HEK293 (cell line): ENCODE results near the gene FAM180A.

Experiments used
- CTCF ChIA-PET: fragments of 350-600 bp; formaldehyde crosslinking; extraction: SDS; loops from one replicate; lab custom pipeline; 2021; ENCODE audit warnings: antibody characterized with exemption; lab: Yijun Ruan, JAX
- POLR2A ChIA-PET: fragments of 300-600 bp; formaldehyde crosslinking; extraction: SDS; loops from one replicate; lab custom pipeline; 2020; ENCODE audit warnings: antibody characterized with exemption, inconsistent platforms; lab: Yijun Ruan, JAX
- H3K27ac ChIP-seq: fragments of 200-500 bp; sonication (Bioruptor generic); 2 replicates; pipeline ENCODE4 v1.5.1; 2014; ENCODE audit warnings: low read depth, low read length, control low read depth, inconsistent platforms; ENCODE audit errors: extremely low read depth
- H3K36me3 ChIP-seq, 2 experiments: fragments of 200-500 bp in 1 of 2; sonication (Bioruptor generic) in 1 of 2; 1 replicate in 1 of 2; 2 replicates in 1 of 2; pipeline ENCODE4 v1.5.1; 2014 to 2017; ENCODE audit warnings: inconsistent platforms in 2 of 2, low read length in 2 of 2; ENCODE audit not compliant: control insufficient read depth in 2 of 2, insufficient read depth in 1 of 2
- H3K4me1 ChIP-seq: fragments of 200-500 bp; sonication (Bioruptor generic); 2 replicates; pipeline ENCODE4 v1.5.1; 2014; ENCODE audit warnings: mild to moderate bottlenecking, low read length, inconsistent platforms; ENCODE audit not compliant: control insufficient read depth, insufficient read depth
- H3K4me3 ChIP-seq: 2 replicates; pipeline ENCODE4 v1.5.1; 2011; ENCODE audit warnings: low read depth, mild to moderate bottlenecking, control low read depth, low read length, moderate library complexity
- H3K9me3 ChIP-seq: fragments of 200-500 bp; sonication (Bioruptor generic); 2 replicates; pipeline ENCODE4 v1.5.1; 2014; ENCODE audit warnings: low read depth, low read length, inconsistent platforms; ENCODE audit not compliant: control insufficient read depth, insufficient read depth
- GLIS1 ChIP-seq: fragments of 450-650 bp; formaldehyde crosslinking; IDR thresholded peaks from 2 replicates; pipeline ENCODE4 v1.5.1; 2016; ENCODE audit warnings: missing biosample characterization, missing genetic modification characterization
- IKZF3 ChIP-seq: fragments of 450-650 bp; IDR thresholded peaks from 2 replicates; pipeline ENCODE4 v1.5.0; 2018; ENCODE audit warnings: missing biosample characterization, mild to moderate bottlenecking, missing genetic modification characterization, moderate library complexity
- KLF8 ChIP-seq: fragments of 450-650 bp; formaldehyde crosslinking; IDR thresholded peaks from 2 replicates; pipeline ENCODE4 v1.5.1; 2016; ENCODE audit warnings: missing biosample characterization, missing genetic modification characterization
- ZBTB20 ChIP-seq: fragments of 450-650 bp; formaldehyde crosslinking; IDR thresholded peaks from 2 replicates; pipeline ENCODE4 v1.5.1; 2016; ENCODE audit warnings: missing biosample characterization, missing genetic modification characterization
- ZNF132 ChIP-seq: fragments of 450-650 bp; formaldehyde crosslinking; IDR thresholded peaks from 2 replicates; pipeline ENCODE4 v1.5.1; 2017; ENCODE audit warnings: missing biosample characterization, missing genetic modification characterization, borderline replicate concordance
- ZNF146 ChIP-seq: fragments of 450-650 bp; formaldehyde crosslinking; IDR thresholded peaks from 2 replicates; pipeline ENCODE4 v1.5.1; 2016; ENCODE audit warnings: missing biosample characterization, missing genetic modification characterization
- ZNF335 ChIP-seq: fragments of 450-650 bp; formaldehyde crosslinking; conservative IDR thresholded peaks from 2 replicates; pipeline ENCODE4 v1.5.1; 2016; ENCODE audit warnings: missing biosample characterization, missing genetic modification characterization
- ZNF350 ChIP-seq: fragments of 450-650 bp; formaldehyde crosslinking; IDR thresholded peaks from 2 replicates; pipeline ENCODE4 v1.5.0; 2017; ENCODE audit warnings: missing biosample characterization, mild to moderate bottlenecking, missing genetic modification characterization
- ZNF510 ChIP-seq: fragments of 450-650 bp; formaldehyde crosslinking; IDR thresholded peaks from 2 replicates; pipeline ENCODE4 v1.5.1; 2018; ENCODE audit warnings: mild to moderate bottlenecking, missing genetic modification characterization, missing biosample characterization; ENCODE audit not compliant: insufficient replicate concordance
- ZNF530 ChIP-seq: fragments of 450-650 bp; formaldehyde crosslinking; IDR thresholded peaks from 2 replicates; pipeline ENCODE4 v1.5.1; 2016; ENCODE audit warnings: low read depth, missing biosample characterization, missing genetic modification characterization
- ZNF610 ChIP-seq: fragments of 450-650 bp; formaldehyde crosslinking; IDR thresholded peaks from 2 replicates; pipeline ENCODE4 v1.5.1; 2016; ENCODE audit warnings: missing biosample characterization, missing genetic modification characterization, borderline replicate concordance
- ZNF626 ChIP-seq: fragments of 450-650 bp; sonication (Bioruptor Pico); formaldehyde crosslinking; IDR thresholded peaks from 2 replicates; pipeline ENCODE4 v1.5.1; 2018; ENCODE audit warnings: missing biosample characterization, missing genetic modification characterization, inconsistent platforms
- ZNF677 ChIP-seq: fragments of 450-650 bp; IDR thresholded peaks from 2 replicates; pipeline ENCODE4 v1.5.0; 2018; ENCODE audit warnings: missing biosample characterization, mild to moderate bottlenecking, missing genetic modification characterization, moderate library complexity
- ZNF791 ChIP-seq: fragments of 450-650 bp; formaldehyde crosslinking; IDR thresholded peaks from 2 replicates; pipeline ENCODE4 v1.5.1; 2016; ENCODE audit warnings: missing biosample characterization, missing genetic modification characterization
- ZNF843 ChIP-seq: fragments of 450-650 bp; formaldehyde crosslinking; IDR thresholded peaks from 2 replicates; pipeline ENCODE4 v1.5.1; 2016; ENCODE audit warnings: missing biosample characterization, missing genetic modification characterization
- TF ChIP-seq, protein P1 (sequence below): fragments of 450-650 bp; formaldehyde crosslinking; conservative IDR thresholded peaks from 2 replicates; pipeline ENCODE4 v1.5.1; 2016; ENCODE audit warnings: low read depth, missing biosample characterization, missing genetic modification characterization
- TF ChIP-seq, protein P2 (sequence below): fragments of 450-650 bp; formaldehyde crosslinking; IDR thresholded peaks from 2 replicates; pipeline ENCODE4 v1.5.1; 2016; ENCODE audit warnings: missing biosample characterization, missing genetic modification characterization, borderline replicate concordance
- TF ChIP-seq, protein P3 (sequence below): fragments of 450-650 bp; formaldehyde crosslinking; IDR thresholded peaks from 2 replicates; pipeline ENCODE4 v1.5.1; 2016; ENCODE audit warnings: missing biosample characterization, missing genetic modification characterization
- TF ChIP-seq, protein P4 (sequence below): fragments of 450-650 bp; formaldehyde crosslinking; IDR thresholded peaks from 2 replicates; pipeline ENCODE4 v1.5.1; 2016; ENCODE audit warnings: missing biosample characterization, missing genetic modification characterization
- TF ChIP-seq, protein P5 (sequence below): fragments of 450-650 bp; formaldehyde crosslinking; IDR thresholded peaks from 2 replicates; pipeline ENCODE4 v1.5.1; 2016; ENCODE audit warnings: missing biosample characterization, missing genetic modification characterization

The FAM180A gene

DNA sequence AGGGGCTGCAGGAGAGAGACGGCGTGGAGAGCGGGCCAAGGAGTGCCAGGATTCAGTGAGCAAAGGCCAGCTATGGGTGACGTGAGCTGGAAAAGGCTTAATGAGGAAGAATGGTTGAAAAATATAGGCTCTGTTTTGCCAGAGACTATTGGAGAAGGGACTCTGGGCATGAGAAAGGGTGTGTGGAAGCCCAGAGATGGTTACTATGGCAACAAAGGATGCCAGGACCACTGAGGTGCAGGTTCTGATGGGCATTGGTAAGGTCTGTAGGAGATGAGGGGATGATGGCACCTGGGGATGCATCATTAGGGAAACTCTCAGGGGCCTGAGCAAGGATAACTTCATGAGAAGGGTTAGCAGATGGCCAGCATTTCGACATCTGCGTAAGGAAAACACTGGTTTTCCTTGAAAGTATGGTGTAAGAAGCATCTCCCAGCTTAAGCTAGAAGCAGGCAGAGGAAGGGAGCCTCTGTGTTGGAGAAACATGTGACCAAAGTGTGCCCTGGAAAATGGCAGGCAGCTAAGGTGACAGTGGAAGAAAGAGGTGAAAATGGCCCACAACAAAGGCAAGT, 21.6 kb upstream of the FAM180A start:
- H3K27ac ChIP-seq, result no peak overlapping the region
- H3K4me3 ChIP-seq, result no peak overlapping the region
- ChIA-PET POLR2A (no interaction called here), CTCF (interaction anchor here (0.6 to 0.7 kb wide), 2 partner anchors 101 to 107 kb away, joined by 3 to 7 read pairs; no protein-coding TSS in a partner anchor)
- H3K9me3 ChIP-seq, result no peaks in the 10 kb centered on the region
- no peaks in the 10 kb centered on the region; the same call in 1 of the 2 replicates for H3K4me1 ChIP-seq
- no peak for TF ChIP-seq ZNF350 (tag by site-specific recombination)
- no peak for TF ChIP-seq GLIS1 (tag by site-specific recombination)
- no peak for TF ChIP-seq ZNF132 (tag by site-specific recombination)
- no peak for TF ChIP-seq KLF8 (tag by site-specific recombination)
- no peak for TF ChIP-seq ZBTB20 (tag by site-specific recombination)
- TF ChIP-seq ZNF146 (tag by site-specific recombination), result no peak
- no peak for TF ChIP-seq ZNF610 (tag by site-specific recombination)
- TF ChIP-seq, protein P1, sequence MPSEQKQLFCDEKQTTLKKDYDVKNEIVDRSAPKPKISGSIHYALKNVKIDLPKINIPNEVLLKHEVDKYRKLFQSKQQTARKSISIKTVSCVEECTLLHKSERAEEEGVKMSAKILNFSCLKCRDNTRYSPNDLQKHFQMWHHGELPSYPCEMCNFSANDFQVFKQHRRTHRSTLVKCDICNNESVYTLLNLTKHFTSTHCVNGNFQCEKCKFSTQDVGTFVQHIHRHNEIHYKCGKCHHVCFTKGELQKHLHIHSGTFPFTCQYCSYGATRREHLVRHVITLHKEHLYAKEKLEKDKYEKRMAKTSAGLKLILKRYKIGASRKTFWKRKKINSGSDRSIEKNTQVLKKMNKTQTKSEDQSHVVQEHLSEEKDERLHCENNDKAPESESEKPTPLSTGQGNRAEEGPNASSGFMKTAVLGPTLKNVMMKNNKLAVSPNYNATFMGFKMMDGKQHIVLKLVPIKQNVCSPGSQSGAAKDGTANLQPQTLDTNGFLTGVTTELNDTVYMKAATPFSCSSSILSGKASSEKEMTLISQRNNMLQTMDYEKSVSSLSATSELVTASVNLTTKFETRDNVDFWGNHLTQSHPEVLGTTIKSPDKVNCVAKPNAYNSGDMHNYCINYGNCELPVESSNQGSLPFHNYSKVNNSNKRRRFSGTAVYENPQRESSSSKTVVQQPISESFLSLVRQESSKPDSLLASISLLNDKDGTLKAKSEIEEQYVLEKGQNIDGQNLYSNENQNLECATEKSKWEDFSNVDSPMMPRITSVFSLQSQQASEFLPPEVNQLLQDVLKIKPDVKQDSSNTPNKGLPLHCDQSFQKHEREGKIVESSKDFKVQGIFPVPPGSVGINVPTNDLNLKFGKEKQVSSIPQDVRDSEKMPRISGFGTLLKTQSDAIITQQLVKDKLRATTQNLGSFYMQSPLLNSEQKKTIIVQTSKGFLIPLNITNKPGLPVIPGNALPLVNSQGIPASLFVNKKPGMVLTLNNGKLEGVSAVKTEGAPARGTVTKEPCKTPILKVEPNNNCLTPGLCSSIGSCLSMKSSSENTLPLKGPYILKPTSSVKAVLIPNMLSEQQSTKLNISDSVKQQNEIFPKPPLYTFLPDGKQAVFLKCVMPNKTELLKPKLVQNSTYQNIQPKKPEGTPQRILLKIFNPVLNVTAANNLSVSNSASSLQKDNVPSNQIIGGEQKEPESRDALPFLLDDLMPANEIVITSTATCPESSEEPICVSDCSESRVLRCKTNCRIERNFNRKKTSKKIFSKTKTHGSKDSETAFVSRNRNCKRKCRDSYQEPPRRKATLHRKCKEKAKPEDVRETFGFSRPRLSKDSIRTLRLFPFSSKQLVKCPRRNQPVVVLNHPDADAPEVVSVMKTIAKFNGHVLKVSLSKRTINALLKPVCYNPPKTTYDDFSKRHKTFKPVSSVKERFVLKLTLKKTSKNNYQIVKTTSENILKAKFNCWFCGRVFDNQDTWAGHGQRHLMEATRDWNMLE (tag by site-specific recombination), result no peak
- no peak for TF ChIP-seq ZNF335
- no peak for TF ChIP-seq ZNF530 (tag by site-specific recombination)
- TF ChIP-seq, protein P2, sequence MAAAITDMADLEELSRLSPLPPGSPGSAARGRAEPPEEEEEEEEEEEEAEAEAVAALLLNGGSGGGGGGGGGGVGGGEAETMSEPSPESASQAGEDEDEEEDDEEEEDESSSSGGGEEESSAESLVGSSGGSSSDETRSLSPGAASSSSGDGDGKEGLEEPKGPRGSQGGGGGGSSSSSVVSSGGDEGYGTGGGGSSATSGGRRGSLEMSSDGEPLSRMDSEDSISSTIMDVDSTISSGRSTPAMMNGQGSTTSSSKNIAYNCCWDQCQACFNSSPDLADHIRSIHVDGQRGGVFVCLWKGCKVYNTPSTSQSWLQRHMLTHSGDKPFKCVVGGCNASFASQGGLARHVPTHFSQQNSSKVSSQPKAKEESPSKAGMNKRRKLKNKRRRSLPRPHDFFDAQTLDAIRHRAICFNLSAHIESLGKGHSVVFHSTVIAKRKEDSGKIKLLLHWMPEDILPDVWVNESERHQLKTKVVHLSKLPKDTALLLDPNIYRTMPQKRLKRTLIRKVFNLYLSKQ, result no peak
- no peak for TF ChIP-seq ZNF677 (tag by site-specific recombination)
- TF ChIP-seq IKZF3, result no peak
- TF ChIP-seq ZNF791, result no peak
- TF ChIP-seq ZNF626 (tag by site-specific recombination), result no peak
- TF ChIP-seq, protein P3, sequence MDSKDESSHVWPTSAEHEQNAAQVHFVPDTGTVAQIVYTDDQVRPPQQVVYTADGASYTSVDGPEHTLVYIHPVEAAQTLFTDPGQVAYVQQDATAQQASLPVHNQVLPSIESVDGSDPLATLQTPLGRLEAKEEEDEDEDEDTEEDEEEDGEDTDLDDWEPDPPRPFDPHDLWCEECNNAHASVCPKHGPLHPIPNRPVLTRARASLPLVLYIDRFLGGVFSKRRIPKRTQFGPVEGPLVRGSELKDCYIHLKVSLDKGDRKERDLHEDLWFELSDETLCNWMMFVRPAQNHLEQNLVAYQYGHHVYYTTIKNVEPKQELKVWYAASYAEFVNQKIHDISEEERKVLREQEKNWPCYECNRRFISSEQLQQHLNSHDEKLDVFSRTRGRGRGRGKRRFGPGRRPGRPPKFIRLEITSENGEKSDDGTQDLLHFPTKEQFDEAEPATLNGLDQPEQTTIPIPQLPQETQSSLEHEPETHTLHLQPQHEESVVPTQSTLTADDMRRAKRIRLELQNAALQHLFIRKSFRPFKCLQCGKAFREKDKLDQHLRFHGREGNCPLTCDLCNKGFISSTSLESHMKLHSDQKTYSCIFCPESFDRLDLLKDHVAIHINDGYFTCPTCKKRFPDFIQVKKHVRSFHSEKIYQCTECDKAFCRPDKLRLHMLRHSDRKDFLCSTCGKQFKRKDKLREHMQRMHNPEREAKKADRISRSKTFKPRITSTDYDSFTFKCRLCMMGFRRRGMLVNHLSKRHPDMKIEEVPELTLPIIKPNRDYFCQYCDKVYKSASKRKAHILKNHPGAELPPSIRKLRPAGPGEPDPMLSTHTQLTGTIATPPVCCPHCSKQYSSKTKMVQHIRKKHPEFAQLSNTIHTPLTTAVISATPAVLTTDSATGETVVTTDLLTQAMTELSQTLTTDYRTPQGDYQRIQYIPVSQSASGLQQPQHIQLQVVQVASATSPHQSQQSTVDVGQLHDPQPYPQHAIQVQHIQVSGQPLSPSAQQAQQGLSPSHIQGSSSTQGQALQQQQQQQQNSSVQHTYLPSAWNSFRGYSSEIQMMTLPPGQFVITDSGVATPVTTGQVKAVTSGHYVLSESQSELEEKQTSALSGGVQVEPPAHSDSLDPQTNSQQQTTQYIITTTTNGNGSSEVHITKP, result no peak
- TF ChIP-seq, protein P4, sequence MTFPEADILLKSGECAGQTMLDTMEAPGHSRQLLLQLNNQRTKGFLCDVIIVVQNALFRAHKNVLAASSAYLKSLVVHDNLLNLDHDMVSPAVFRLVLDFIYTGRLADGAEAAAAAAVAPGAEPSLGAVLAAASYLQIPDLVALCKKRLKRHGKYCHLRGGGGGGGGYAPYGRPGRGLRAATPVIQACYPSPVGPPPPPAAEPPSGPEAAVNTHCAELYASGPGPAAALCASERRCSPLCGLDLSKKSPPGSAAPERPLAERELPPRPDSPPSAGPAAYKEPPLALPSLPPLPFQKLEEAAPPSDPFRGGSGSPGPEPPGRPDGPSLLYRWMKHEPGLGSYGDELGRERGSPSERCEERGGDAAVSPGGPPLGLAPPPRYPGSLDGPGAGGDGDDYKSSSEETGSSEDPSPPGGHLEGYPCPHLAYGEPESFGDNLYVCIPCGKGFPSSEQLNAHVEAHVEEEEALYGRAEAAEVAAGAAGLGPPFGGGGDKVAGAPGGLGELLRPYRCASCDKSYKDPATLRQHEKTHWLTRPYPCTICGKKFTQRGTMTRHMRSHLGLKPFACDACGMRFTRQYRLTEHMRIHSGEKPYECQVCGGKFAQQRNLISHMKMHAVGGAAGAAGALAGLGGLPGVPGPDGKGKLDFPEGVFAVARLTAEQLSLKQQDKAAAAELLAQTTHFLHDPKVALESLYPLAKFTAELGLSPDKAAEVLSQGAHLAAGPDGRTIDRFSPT (tag by site-specific recombination), result no peak
- no peak for TF ChIP-seq ZNF843 (tag by site-specific recombination)
- TF ChIP-seq, protein P5, sequence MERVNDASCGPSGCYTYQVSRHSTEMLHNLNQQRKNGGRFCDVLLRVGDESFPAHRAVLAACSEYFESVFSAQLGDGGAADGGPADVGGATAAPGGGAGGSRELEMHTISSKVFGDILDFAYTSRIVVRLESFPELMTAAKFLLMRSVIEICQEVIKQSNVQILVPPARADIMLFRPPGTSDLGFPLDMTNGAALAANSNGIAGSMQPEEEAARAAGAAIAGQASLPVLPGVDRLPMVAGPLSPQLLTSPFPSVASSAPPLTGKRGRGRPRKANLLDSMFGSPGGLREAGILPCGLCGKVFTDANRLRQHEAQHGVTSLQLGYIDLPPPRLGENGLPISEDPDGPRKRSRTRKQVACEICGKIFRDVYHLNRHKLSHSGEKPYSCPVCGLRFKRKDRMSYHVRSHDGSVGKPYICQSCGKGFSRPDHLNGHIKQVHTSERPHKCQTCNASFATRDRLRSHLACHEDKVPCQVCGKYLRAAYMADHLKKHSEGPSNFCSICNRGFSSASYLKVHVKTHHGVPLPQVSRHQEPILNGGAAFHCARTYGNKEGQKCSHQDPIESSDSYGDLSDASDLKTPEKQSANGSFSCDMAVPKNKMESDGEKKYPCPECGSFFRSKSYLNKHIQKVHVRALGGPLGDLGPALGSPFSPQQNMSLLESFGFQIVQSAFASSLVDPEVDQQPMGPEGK, result no peak
- TF ChIP-seq ZNF510 (tag by site-specific recombination), result no peak
- H3K36me3 ChIP-seq, result no peaks in the 10 kb centered on the region
